Right atrium auricular region (tissue), 2 donors: Measurements from ENCODE around the gene AP4B1. TPM values are rescaled to one million over a fixed set of nuclear protein-coding genes. Genes with fewer than 3 reads are reported as not detected.
"Not testable (repeated sequence)": the region's sequence is repeated elsewhere in the genome, so short reads cannot be mapped to it uniquely, and the experiment has no call there.

ENCODE experiments used
- DNase-seq: peaks from one replicate; pipeline ENCODE4 v3.0.0-alpha.2; 2019; ENCODE audit warnings: low spot score
- H3K27ac ChIP-seq, 2 donors: fragments of 200-600 bp; sonication (generic); 1 replicate in 1 of 2; 2 replicates in 1 of 2; pipeline ENCODE4 v1.5.1; 2016 to 2019
- H3K27me3 ChIP-seq, 2 donors: fragments of 200-600 bp; sonication (generic); one replicate each; pipeline versions ENCODE4 v1.5.1 to v1.6.0; 2017 to 2019
- H3K36me3 ChIP-seq: fragments of 200-600 bp; sonication (generic); one replicate; pipeline ENCODE4 v1.5.1; 2016
- H3K4me1 ChIP-seq, 2 donors: fragments of 200-600 bp; sonication (generic); one replicate each; pipeline versions ENCODE4 v1.5.1 to v1.6.0; 2017 to 2019
- H3K4me3 ChIP-seq, 2 donors: fragments of 200-600 bp; sonication (generic); 1 replicate in 1 of 2; 2 replicates in 1 of 2; pipeline ENCODE4 v1.5.1; 2017 to 2019; ENCODE audit warnings: mild to moderate bottlenecking in 1 of 2, moderate library complexity in 1 of 2
- H3K9me3 ChIP-seq, 2 donors: fragments of 200-600 bp; sonication (generic); one replicate each; pipeline ENCODE4 v1.5.1; 2019
- total RNA-seq, 2 donors: library from RNA; depleted of rRNA; stranded (reverse); fragments of >200 nt; gene quantifications; one replicate each; pipeline ENCODE4 v1.1.0, GENCODE V29; 2016
- TF ChIP-seq, protein P1 (sequence below), 2 donors: fragments of 200-600 bp; sonication (generic); IDR thresholded peaks; one replicate each; pipeline ENCODE4 v1.5.1; 2019; ENCODE audit warnings: antibody characterized with exemption in 2 of 2

Gene AP4B1
- 1 to 10 TPM; 8.3 to 9.6 TPM for total RNA-seq

- DNase-seq, result peak; percentile 98
- Histone ChIP-seq H3K9me3 (no peaks in the 10 kb centered on the region), H3K4me3 (peak within 1 kb of the TSS; percentile 72 to 74), H3K27me3 (no peaks in the 10 kb centered on the region), H3K36me3 (peaks cover 25% of the 10 kb centered on the region), H3K4me1 (peaks cover 0 to 21% of the 10 kb centered on the region in 2 donors), H3K27ac (peak within 1 kb of the TSS; percentile 91 to 94)
- TF ChIP-seq, protein P1, sequence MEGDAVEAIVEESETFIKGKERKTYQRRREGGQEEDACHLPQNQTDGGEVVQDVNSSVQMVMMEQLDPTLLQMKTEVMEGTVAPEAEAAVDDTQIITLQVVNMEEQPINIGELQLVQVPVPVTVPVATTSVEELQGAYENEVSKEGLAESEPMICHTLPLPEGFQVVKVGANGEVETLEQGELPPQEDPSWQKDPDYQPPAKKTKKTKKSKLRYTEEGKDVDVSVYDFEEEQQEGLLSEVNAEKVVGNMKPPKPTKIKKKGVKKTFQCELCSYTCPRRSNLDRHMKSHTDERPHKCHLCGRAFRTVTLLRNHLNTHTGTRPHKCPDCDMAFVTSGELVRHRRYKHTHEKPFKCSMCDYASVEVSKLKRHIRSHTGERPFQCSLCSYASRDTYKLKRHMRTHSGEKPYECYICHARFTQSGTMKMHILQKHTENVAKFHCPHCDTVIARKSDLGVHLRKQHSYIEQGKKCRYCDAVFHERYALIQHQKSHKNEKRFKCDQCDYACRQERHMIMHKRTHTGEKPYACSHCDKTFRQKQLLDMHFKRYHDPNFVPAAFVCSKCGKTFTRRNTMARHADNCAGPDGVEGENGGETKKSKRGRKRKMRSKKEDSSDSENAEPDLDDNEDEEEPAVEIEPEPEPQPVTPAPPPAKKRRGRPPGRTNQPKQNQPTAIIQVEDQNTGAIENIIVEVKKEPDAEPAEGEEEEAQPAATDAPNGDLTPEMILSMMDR (IDR thresholded peaks at IDR 0.05), result peak; percentile 22 to 86
These were observed at the start of gene AP4B1, which contains the start of gene DCLRE1B for GRCh38 chr1:113904674-113905434. Gene AP4B1 (minus strand): TSS chr1:113904799. CDS start chr1:113904717, 82 bp downstream. Gene DCLRE1B (plus strand): TSS chr1:113905326. CDS start chr1:113905587, 261 bp downstream.

- TF ChIP-seq, protein P1 (IDR thresholded peaks at IDR 0.05), result no peak
- peaks cover 0 to 22% of the 10 kb centered on the region in 2 donors for H3K4me1 ChIP-seq
- H3K27ac ChIP-seq, result no peak overlapping the region
- H3K36me3 ChIP-seq, result peaks cover 16% of the 10 kb centered on the region
- no peaks in the 10 kb centered on the region for H3K9me3 ChIP-seq
- no peak for DNase-seq
- H3K4me3 ChIP-seq, result no peak overlapping the region
- no peaks in the 10 kb centered on the region for H3K27me3 ChIP-seq
These were observed 47.1 kb upstream of the AP4B1 start for GRCh38 chr1:113951719-113952118.

DNA sequence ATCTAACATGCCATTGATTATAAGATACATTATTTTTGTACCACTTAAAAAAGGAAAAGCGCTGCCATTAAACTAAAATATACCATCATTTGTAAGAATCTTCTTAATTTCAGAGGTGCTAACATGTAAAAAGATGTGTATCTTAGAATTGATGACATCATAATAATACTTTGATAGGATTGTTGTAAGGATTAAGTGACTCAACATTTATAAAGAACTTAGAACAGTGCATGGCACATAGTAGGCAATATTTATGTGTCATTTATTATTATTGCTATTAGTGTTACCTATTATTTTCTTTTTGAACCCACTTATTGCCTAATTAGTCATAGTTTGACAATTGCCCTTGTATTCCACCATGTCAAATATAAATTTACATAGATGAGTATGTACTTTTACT is 46.3 kb upstream of the AP4B1 start:
- Histone ChIP-seq H3K9me3 (no peaks in the 10 kb centered on the region), H3K36me3 (peaks cover 8% of the 10 kb centered on the region), H3K27ac (no peak overlapping the region), H3K4me1 (peaks cover 0 to 30% of the 10 kb centered on the region in 2 donors), H3K27me3 (no peaks in the 10 kb centered on the region), H3K4me3 (no peak overlapping the region)
- no peak for DNase-seq
- TF ChIP-seq, protein P1 (IDR thresholded peaks at IDR 0.05), result no peak

DNA sequence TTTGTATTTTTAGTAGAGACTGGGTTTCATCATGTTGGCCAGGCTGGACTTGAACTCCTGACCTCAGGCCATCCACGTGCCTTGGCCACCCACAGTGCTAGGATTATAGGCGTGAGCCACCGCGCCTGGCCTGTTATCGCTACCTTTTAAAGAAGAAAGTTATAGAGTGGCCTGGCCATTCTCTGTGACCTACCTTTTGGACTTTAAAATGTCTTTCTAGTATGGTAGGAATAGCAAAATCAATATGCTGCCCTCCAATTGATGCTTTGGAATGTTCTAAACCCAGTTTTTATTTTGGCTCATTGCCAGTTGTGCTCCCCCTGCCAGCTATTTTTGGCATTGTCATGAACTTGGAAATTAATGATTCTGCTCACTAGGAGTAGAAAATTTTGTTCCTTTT is 44.4 kb upstream of the AP4B1 start:
- H3K27me3 ChIP-seq, result no peaks in the 10 kb centered on the region
- peaks cover 0 to 31% of the 10 kb centered on the region in 2 donors for H3K4me1 ChIP-seq
- no peaks in the 10 kb centered on the region for H3K9me3 ChIP-seq
- TF ChIP-seq, protein P1 (IDR thresholded peaks at IDR 0.05), result peak; percentile 13 to 42
- H3K27ac ChIP-seq, result no peak overlapping the region
- H3K36me3 ChIP-seq, result no peaks in the 10 kb centered on the region
- DNase-seq, result no peak
- H3K4me3 ChIP-seq, result no peak overlapping the region

GRCh38 chr1:113948151-113948550 is 43.6 kb upstream of the AP4B1 start:
- peaks cover 0 to 31% of the 10 kb centered on the region in 2 donors for H3K4me1 ChIP-seq
- H3K9me3 ChIP-seq, H3K27me3 ChIP-seq, DNase-seq, H3K36me3 ChIP-seq, H3K4me3 ChIP-seq: not testable (repeated sequence)
- H3K27ac ChIP-seq, result peak overlapping the region; percentile 30 to 61

GRCh38 chr1:113947388-113948107 is 42.9 kb upstream of the AP4B1 start:
- no peaks in the 10 kb centered on the region for H3K27me3 ChIP-seq
- H3K9me3 ChIP-seq, result no peaks in the 10 kb centered on the region
- H3K36me3 ChIP-seq, result peaks cover 7% of the 10 kb centered on the region
- no peak overlapping the region for H3K4me3 ChIP-seq
- peak overlapping the region; percentile 30 to 61 for H3K27ac ChIP-seq
- TF ChIP-seq, protein P1 (IDR thresholded peaks at IDR 0.05), result no peak
- peaks cover 0 to 31% of the 10 kb centered on the region in 2 donors for H3K4me1 ChIP-seq
- no peak for DNase-seq
